PFSK-1 (cell line): ENCODE results near the gene ANXA2.

Experiments
- FOXP2 ChIP-seq: optimal IDR thresholded peaks from 2 replicates; pipeline ENCODE3; 2011; ENCODE audit warnings: borderline replicate concordance, control low read depth, inconsistent platforms; ENCODE audit not compliant: insufficient read depth; ENCODE audit errors: extremely low read length, extremely low read depth
- POLR2AphosphoS5 ChIP-seq: IDR thresholded peaks from 2 replicates; pipeline ENCODE4 v1.6.1; 2012; ENCODE audit warnings: low read depth, mild to moderate bottlenecking, control low read depth, low read length, moderate library complexity
- SIN3A ChIP-seq: IDR thresholded peaks from 2 replicates; pipeline ENCODE4 v1.6.1; 2012; ENCODE audit warnings: mild to moderate bottlenecking, low read length, moderate library complexity, borderline replicate concordance; ENCODE audit not compliant: insufficient read depth
- TAF1 ChIP-seq: IDR thresholded peaks from 2 replicates; pipeline ENCODE4 v1.6.1; 2012; ENCODE audit warnings: low read length, control low read depth, borderline replicate concordance; ENCODE audit not compliant: insufficient read depth
- TF ChIP-seq, protein P1 (sequence below), 2 experiments: IDR thresholded peaks; 2 replicates each; pipeline versions ENCODE4 v1.6.1 to v1.8.0; 2011 to 2012; ENCODE audit warnings: low read depth in 2 of 2, low read length in 2 of 2, control low read depth in 1 of 2, inconsistent platforms in 1 of 2, mild to moderate bottlenecking in 1 of 2, moderate library complexity in 1 of 2; ENCODE audit not compliant: insufficient read depth in 1 of 2

DNA sequence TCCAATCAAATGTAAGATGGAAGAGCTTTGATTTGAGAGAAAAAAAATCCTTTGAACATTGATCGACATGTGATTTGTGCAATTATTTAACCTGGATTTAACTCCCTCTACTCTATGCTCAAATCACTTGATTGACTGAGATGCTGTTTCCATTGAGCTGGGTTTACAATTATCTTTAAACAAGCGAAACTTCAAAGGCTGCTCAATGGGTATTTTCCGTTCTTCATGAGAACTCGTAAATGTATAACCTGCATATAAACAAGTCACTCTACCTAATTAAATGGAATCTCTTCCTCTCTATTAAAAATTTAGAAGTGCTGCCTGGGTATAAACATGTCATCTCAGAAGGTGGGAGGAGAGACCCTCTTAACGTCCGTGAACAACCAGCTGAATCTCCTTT, 71.9 kb downstream of the ANXA2 start:
- TF ChIP-seq POLR2AphosphoS5 (no peak), FOXP2 (no peak), TAF1 (no peak), SIN3A (no peak)
- TF ChIP-seq, protein P1, sequence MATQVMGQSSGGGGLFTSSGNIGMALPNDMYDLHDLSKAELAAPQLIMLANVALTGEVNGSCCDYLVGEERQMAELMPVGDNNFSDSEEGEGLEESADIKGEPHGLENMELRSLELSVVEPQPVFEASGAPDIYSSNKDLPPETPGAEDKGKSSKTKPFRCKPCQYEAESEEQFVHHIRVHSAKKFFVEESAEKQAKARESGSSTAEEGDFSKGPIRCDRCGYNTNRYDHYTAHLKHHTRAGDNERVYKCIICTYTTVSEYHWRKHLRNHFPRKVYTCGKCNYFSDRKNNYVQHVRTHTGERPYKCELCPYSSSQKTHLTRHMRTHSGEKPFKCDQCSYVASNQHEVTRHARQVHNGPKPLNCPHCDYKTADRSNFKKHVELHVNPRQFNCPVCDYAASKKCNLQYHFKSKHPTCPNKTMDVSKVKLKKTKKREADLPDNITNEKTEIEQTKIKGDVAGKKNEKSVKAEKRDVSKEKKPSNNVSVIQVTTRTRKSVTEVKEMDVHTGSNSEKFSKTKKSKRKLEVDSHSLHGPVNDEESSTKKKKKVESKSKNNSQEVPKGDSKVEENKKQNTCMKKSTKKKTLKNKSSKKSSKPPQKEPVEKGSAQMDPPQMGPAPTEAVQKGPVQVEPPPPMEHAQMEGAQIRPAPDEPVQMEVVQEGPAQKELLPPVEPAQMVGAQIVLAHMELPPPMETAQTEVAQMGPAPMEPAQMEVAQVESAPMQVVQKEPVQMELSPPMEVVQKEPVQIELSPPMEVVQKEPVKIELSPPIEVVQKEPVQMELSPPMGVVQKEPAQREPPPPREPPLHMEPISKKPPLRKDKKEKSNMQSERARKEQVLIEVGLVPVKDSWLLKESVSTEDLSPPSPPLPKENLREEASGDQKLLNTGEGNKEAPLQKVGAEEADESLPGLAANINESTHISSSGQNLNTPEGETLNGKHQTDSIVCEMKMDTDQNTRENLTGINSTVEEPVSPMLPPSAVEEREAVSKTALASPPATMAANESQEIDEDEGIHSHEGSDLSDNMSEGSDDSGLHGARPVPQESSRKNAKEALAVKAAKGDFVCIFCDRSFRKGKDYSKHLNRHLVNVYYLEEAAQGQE (IDR thresholded peaks at IDR 0.05; ENCODE audit: insufficient read depth in 1 of 2, low read depth in 2 of 2, low read length in 2 of 2) = no peak
